Left lung (tissue), 10 donors: ENCODE results near the gene FAM3D. TPM values are rescaled to one million over a fixed set of nuclear protein-coding genes. Genes with fewer than 3 reads are reported as not detected.

Experiments
- ATAC-seq: fragments of 200-7000 bp; cut with Tn5 transposase; one replicate; pipeline ENCODE4 v1.9.1; 2020; ENCODE audit warnings: moderate library complexity
- DNase-seq, 4 donors: peaks; one replicate each; pipeline ENCODE4 v3.0.0-alpha.2; 2013 to 2020
- H3K27ac ChIP-seq, 2 donors: fragments of 200-600 bp; sonication (generic) in 1 of 2; one replicate each; pipeline versions ENCODE4 v1.5.0 to v1.8.0; 2020 to 2021
- H3K27me3 ChIP-seq, 2 donors: fragments of 200-600 bp; sonication (generic) in 1 of 2; one replicate each; pipeline versions ENCODE4 v1.5.0 to v1.8.0; 2020 to 2021
- H3K36me3 ChIP-seq, 2 donors: fragments of 200-600 bp; sonication (generic) in 1 of 2; one replicate each; pipeline versions ENCODE4 v1.5.0 to v1.8.0; 2020 to 2021
- H3K4me1 ChIP-seq, 2 donors: fragments of 200-600 bp; one replicate each; pipeline ENCODE4 v1.8.0; 2021
- H3K4me3 ChIP-seq, 2 donors: fragments of 200-600 bp; sonication (generic) in 1 of 2; one replicate each; pipeline versions ENCODE4 v1.5.0 to v1.8.0; 2020 to 2021; ENCODE audit warnings: mild to moderate bottlenecking in 1 of 2
- H3K9me3 ChIP-seq, 2 donors: fragments of 200-600 bp; sonication (generic) in 1 of 2; one replicate each; pipeline versions ENCODE4 v1.5.0 to v1.8.0; 2020 to 2021
- intact Hi-C, 2 donors: fragments of 100-400 bp; cut with DNase I; formaldehyde crosslinking; loops; one replicate each; pipeline versions ENCODE4 v1.11.2 to v1.14.2; 2022
- polyA plus RNA-seq, 6 donors: library from polyadenylated mRNA; unstranded; fragments of 120-200 nt; gene quantifications; one replicate each; pipeline ENCODE4 v1.2.1, GENCODE V29; 2013; ENCODE audit not compliant: insufficient read length in 6 of 6
- total RNA-seq, 2 donors: library from RNA; stranded (reverse); fragmentation: NEBNext Ultra II Directional; extraction: Animal tissue kit (Norgen Biotek cat#: 25700); gene quantifications; one replicate each; pipeline ENCODE4 v1.2.1, GENCODE V29; 2021
- TF ChIP-seq, protein P1 (sequence below), 2 donors: fragments of 200-600 bp; sonication (generic) in 1 of 2; IDR thresholded peaks; one replicate each; pipeline versions ENCODE4 v1.5.0 to v1.8.0; 2021; ENCODE audit warnings: antibody characterized with exemption in 2 of 2
- donor health status: DM: no; HTN: yes; CAD: no.
- donor health status: DM: no; HTN: no; CAD: no.

Gene FAM3D
- total and polyA plus RNA-seq, 8 donors: 1.5 to 4.4 (median 3.5) TPM

- ATAC-seq: no peak
- peaks cover 0 to 4% of the 10 kb centered on the region in 2 donors for H3K4me1 ChIP-seq
- no peaks in the 10 kb centered on the region for H3K9me3 ChIP-seq
- H3K27me3 ChIP-seq: no peaks in the 10 kb centered on the region
- H3K27ac ChIP-seq: no peak overlapping the region
- TF ChIP-seq, protein P1, sequence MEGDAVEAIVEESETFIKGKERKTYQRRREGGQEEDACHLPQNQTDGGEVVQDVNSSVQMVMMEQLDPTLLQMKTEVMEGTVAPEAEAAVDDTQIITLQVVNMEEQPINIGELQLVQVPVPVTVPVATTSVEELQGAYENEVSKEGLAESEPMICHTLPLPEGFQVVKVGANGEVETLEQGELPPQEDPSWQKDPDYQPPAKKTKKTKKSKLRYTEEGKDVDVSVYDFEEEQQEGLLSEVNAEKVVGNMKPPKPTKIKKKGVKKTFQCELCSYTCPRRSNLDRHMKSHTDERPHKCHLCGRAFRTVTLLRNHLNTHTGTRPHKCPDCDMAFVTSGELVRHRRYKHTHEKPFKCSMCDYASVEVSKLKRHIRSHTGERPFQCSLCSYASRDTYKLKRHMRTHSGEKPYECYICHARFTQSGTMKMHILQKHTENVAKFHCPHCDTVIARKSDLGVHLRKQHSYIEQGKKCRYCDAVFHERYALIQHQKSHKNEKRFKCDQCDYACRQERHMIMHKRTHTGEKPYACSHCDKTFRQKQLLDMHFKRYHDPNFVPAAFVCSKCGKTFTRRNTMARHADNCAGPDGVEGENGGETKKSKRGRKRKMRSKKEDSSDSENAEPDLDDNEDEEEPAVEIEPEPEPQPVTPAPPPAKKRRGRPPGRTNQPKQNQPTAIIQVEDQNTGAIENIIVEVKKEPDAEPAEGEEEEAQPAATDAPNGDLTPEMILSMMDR (IDR thresholded peaks at IDR 0.05): no peak
- no peaks in the 10 kb centered on the region for H3K36me3 ChIP-seq
- no peak overlapping the region for H3K4me3 ChIP-seq
- intact Hi-C loops: loop anchor here in 1 of 2 donors (10.0 kb wide), 1 partner anchor 415 kb away; the partner anchor contains the start of gene CFAP20DC
- DNase-seq: no peak
Measured at GRCh38 chr3:58639842-58640241, 26.7 kb downstream of the FAM3D start.

DNA sequence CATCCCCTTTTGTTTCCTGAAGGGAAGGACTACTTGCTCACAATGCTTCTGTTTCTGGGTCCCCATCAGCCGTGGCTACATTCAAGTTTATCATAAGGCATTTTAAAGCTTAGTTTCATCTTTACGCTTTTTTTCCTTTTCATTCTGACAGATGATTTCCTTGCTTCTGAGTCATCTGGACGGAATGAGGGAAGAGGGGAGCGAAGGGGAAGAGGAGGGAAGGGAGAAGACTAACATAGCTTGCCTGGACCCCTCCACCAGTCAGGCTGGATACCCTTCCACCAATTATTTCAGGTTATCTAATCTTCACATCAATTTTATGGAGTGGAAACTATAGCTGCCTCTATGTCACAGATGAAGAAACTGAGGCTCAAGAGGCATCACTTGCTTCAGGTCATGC, 27.6 kb downstream of the FAM3D start:
- TF ChIP-seq, protein P1 (IDR thresholded peaks at IDR 0.05): no peak
- intact Hi-C loops: loop anchor here in 1 of 2 donors (10.0 kb wide), 1 partner anchor 416 kb away; the partner anchor contains the start of gene CFAP20DC
- H3K4me1 ChIP-seq: peaks cover 0 to 4% of the 10 kb centered on the region in 2 donors
- no peaks in the 10 kb centered on the region for H3K27me3 ChIP-seq
- H3K36me3 ChIP-seq: no peaks in the 10 kb centered on the region
- H3K27ac ChIP-seq: no peak overlapping the region
- no peak overlapping the region for H3K4me3 ChIP-seq
- ATAC-seq: no peak
- no peak for DNase-seq
- H3K9me3 ChIP-seq: no peaks in the 10 kb centered on the region

GRCh38 chr3:58638591-58638990, 28.0 kb downstream of the FAM3D start:
- Histone ChIP-seq H3K27me3 (no peaks in the 10 kb centered on the region), H3K4me1 (peaks cover 0 to 4% of the 10 kb centered on the region in 2 donors), H3K4me3 (no peak overlapping the region), H3K36me3 (no peaks in the 10 kb centered on the region), H3K9me3 (no peaks in the 10 kb centered on the region), H3K27ac (no peak overlapping the region)
- DNase-seq (no peak), ATAC-seq (no peak)
- TF ChIP-seq, protein P1 (IDR thresholded peaks at IDR 0.05): no peak
- intact Hi-C loops: loop anchor here in 1 of 2 donors (10.0 kb wide), 1 partner anchor 416 kb away; the partner anchor contains the start of gene CFAP20DC

- TF ChIP-seq, protein P1 (IDR thresholded peaks at IDR 0.05): no peak
- H3K4me1 ChIP-seq: peaks cover 0 to 4% of the 10 kb centered on the region in 2 donors
- H3K27ac ChIP-seq: no peak overlapping the region
- H3K9me3 ChIP-seq: no peaks in the 10 kb centered on the region
- intact Hi-C loops: loop anchor here in 1 of 2 donors (10.0 kb wide), 1 partner anchor 417 kb away; the partner anchor contains the start of gene CFAP20DC
- no peaks in the 10 kb centered on the region for H3K36me3 ChIP-seq
- no peak overlapping the region for H3K4me3 ChIP-seq
- DNase-seq (no peak), ATAC-seq (no peak)
- no peaks in the 10 kb centered on the region for H3K27me3 ChIP-seq
Measured at GRCh38 chr3:58637509-58637908, 29.1 kb downstream of the FAM3D start.

DNA sequence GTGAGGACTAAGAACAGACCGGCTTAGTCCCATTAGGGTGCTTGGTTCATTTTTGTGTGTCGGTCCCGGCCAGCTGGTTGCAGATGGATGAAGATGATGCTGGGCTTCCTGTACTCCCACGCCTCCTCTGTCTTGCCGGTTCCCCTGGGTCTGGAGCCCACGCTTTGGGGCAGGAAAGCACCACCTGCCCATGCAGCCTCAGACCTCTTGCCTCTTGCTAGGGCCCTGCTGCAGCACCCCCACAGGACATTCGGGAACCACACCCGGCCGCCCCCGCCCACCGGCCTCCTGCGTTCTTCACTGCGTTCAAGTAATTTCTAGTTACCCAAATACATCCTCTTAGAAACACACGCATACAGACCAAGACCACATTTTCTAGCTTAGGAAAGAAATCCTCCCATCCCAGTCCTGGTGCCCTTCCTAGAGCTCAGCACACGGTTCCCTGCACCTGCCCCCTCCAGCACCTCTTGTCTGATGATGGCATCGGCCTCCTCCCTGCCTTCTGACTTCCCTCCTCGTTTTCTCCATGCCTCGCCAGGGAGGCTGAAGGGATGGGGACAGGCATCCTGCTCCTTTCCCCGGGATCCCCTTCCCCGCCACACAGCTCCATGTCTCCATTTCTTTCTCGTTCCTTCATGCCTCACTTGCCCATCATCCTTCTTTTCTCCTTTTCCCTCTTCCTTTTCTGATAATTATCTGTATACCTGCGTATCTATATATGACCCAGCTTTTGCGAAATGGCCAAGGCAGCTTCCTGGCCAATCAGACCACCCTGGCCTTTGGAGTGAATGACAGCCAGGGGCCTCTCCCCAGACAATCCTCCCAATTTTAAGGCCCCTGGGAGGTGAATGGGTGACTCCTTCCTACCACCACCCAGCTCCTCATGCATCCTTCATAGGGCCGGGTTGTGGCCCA, 30.9 kb downstream of the FAM3D start:
- DNase-seq: no peak
- peaks cover 0 to 4% of the 10 kb centered on the region in 2 donors for H3K4me1 ChIP-seq
- TF ChIP-seq, protein P1 (IDR thresholded peaks at IDR 0.05): no peak

More for the DNA sequence above, 30.9 kb downstream of the FAM3D start:
- Histone ChIP-seq H3K36me3 (no peaks in the 10 kb centered on the region), H3K9me3 (no peaks in the 10 kb centered on the region), H3K27ac (no peak overlapping the region), H3K4me3 (no peak overlapping the region), H3K27me3 (no peaks in the 10 kb centered on the region)
- no peak for ATAC-seq
- intact Hi-C loops: loop anchor here in 1 of 2 donors (10.0 kb wide), 1 partner anchor 419 kb away; the partner anchor contains the start of gene CFAP20DC
